Retinal pigment epithelial cell (primary cell): ENCODE results near the gene DTHD1.

Experiments
- DNase-seq: peaks from one replicate; pipeline ENCODE4 v3.0.0-alpha.2; 2010; ENCODE audit warnings: low read depth
- H3K4me3 ChIP-seq: 2 replicates; pipeline ENCODE4 v1.5.1; 2011; ENCODE audit warnings: mild to moderate bottlenecking, low read length, control low read depth, moderate library complexity
- CTCF ChIP-seq: conservative IDR thresholded peaks from 2 replicates; pipeline ENCODE4 v1.5.1; 2011; ENCODE audit warnings: low read depth, low read length, control low read depth, inconsistent platforms

Gene DTHD1

GRCh38 chr4:36323816-36324419 lies 42.5 kb downstream of the DTHD1 start:
- TF ChIP-seq CTCF: no peak
- DNase-seq: no peak
- no peak overlapping the region for H3K4me3 ChIP-seq

GRCh38 chr4:36324808-36325207 lies 43.4 kb downstream of the DTHD1 start:
- H3K4me3 ChIP-seq: no peak overlapping the region
- no peak for DNase-seq

GRCh38 chr4:36325499-36325898 lies 44.1 kb downstream of the DTHD1 start:
- no peak overlapping the region for H3K4me3 ChIP-seq
- no peak for TF ChIP-seq CTCF
- no peak for DNase-seq

More at GRCh38 chr4:36324808-36325207, 43.4 kb downstream of the DTHD1 start:
- no peak for TF ChIP-seq CTCF

GRCh38 chr4:36325926-36326325 lies 44.5 kb downstream of the DTHD1 start:
- no peak for TF ChIP-seq CTCF
- DNase-seq: no peak
- no peak overlapping the region for H3K4me3 ChIP-seq

GRCh38 chr4:36326476-36327029 lies 45.1 kb downstream of the DTHD1 start:
- no peak for DNase-seq
- H3K4me3 ChIP-seq: no peak overlapping the region
- TF ChIP-seq CTCF: no peak

- no peak overlapping the region for H3K4me3 ChIP-seq
- TF ChIP-seq CTCF: no peak
- no peak for DNase-seq
Observed at GRCh38 chr4:36327400-36327799, 46.0 kb downstream of the DTHD1 start.

- no peak overlapping the region for H3K4me3 ChIP-seq
- no peak for TF ChIP-seq CTCF
- no peak for DNase-seq
Observed at GRCh38 chr4:36328130-36328529, 46.7 kb downstream of the DTHD1 start.
